Neural progenitor cell (in vitro differentiated cells): ENCODE results near the gene SLC16A6. TPM values are rescaled to one million over a fixed set of nuclear protein-coding genes. Genes with fewer than 3 reads are reported as not detected.

Experiments used
- DNase-seq: peaks from one replicate; pipeline ENCODE4 v3.0.0-alpha.2; 2016; ENCODE audit warnings: low spot score
- H2AFZ ChIP-seq: fragments of 200-600 bp; sonication (generic); replicated peaks from 2 replicates; pipeline ENCODE4 v1.6.1; 2016; ENCODE audit warnings: antibody characterized with exemption
- H3F3A ChIP-seq: fragments of 200-600 bp; sonication (generic); 2 replicates; pipeline ENCODE4 v1.6.1; 2016; ENCODE audit warnings: antibody characterized with exemption, low read depth
- H3K27ac ChIP-seq: fragments of 200-600 bp; sonication (generic); 2 replicates; pipeline ENCODE4 v1.5.1; 2016; ENCODE audit warnings: mild to moderate bottlenecking
- H3K27me3 ChIP-seq: fragments of 200-600 bp; sonication (generic); 2 replicates; pipeline ENCODE4 v1.6.1; 2016; ENCODE audit warnings: mild to moderate bottlenecking, moderate library complexity
- H3K36me3 ChIP-seq: fragments of 200-600 bp; sonication (generic); 2 replicates; pipeline ENCODE4 v1.5.1; 2016
- H3K4me1 ChIP-seq: fragments of 200-600 bp; sonication (generic); 2 replicates; pipeline ENCODE4 v1.6.1; 2016; ENCODE audit warnings: mixed run types
- H3K4me2 ChIP-seq: fragments of 200-600 bp; sonication (generic); 2 replicates; pipeline ENCODE4 v1.6.1; 2016
- H3K4me3 ChIP-seq: fragments of 200-600 bp; sonication (generic); 2 replicates; pipeline ENCODE4 v1.5.1; 2016
- H3K79me2 ChIP-seq: fragments of 200-600 bp; sonication (generic); 2 replicates; pipeline ENCODE4 v1.6.1; 2016; ENCODE audit warnings: low read depth
- H3K9ac ChIP-seq: fragments of 200-600 bp; sonication (generic); 2 replicates; pipeline ENCODE4 v1.6.1; 2016
- H3K9me3 ChIP-seq: fragments of 200-600 bp; sonication (generic); 2 replicates; pipeline ENCODE4 v1.5.1; 2016; ENCODE audit warnings: low read depth
- H4K20me1 ChIP-seq: fragments of 200-600 bp; sonication (generic); 2 replicates; pipeline ENCODE4 v1.6.1; 2016; ENCODE audit warnings: low read depth
- H3K27ac Mint-ChIP-seq: 3 replicates; pipeline ENCODE4 v1.8.0; 2021; ENCODE audit warnings: mixed read lengths
- H3K27me3 Mint-ChIP-seq: 2 replicates; pipeline ENCODE4 v1.8.0; 2022; ENCODE audit warnings: low read depth, mild to moderate bottlenecking, inconsistent platforms, moderate library complexity, mixed read lengths; ENCODE audit not compliant: insufficient read depth
- H3K36me3 Mint-ChIP-seq: 3 replicates; pipeline ENCODE4 v1.8.0; 2021; ENCODE audit warnings: mixed read lengths
- H3K4me1 Mint-ChIP-seq: 3 replicates; pipeline ENCODE4 v1.8.0; 2021; ENCODE audit warnings: mixed read lengths
- H3K4me3 Mint-ChIP-seq: 3 replicates; pipeline ENCODE4 v1.8.0; 2021; ENCODE audit warnings: mild to moderate bottlenecking, moderate library complexity, mixed read lengths
- H3K9me3 Mint-ChIP-seq: 3 replicates; pipeline ENCODE4 v1.8.0; 2020; ENCODE audit warnings: mixed read lengths
- EZH2 ChIP-seq: fragments of 200-600 bp; sonication (generic); IDR thresholded peaks from 2 replicates; pipeline ENCODE4 v1.6.1; 2017; ENCODE audit warnings: antibody characterized with exemption, mild to moderate bottlenecking, moderate library complexity
- EZH2phosphoT487 ChIP-seq: fragments of 200-600 bp; sonication (generic); IDR thresholded peaks from 2 replicates; pipeline ENCODE4 v1.6.1; 2017; ENCODE audit warnings: antibody characterized with exemption
- total RNA-seq: library from RNA; depleted of rRNA; stranded (reverse); fragments of >200 nt; gene quantifications from 2 replicates; pipeline ENCODE4 v1.2.3, GENCODE V29; 2015; ENCODE audit warnings: low replicate concordance
- TF ChIP-seq, protein P1 (sequence below): fragments of 200-600 bp; sonication (generic); IDR thresholded peaks from 2 replicates; pipeline ENCODE4 v1.5.1; 2017; ENCODE audit warnings: antibody characterized with exemption, mild to moderate bottlenecking

The SLC16A6 gene
- total RNA-seq, 1 donor from 2014 or later = 0.19 TPM

DNA sequence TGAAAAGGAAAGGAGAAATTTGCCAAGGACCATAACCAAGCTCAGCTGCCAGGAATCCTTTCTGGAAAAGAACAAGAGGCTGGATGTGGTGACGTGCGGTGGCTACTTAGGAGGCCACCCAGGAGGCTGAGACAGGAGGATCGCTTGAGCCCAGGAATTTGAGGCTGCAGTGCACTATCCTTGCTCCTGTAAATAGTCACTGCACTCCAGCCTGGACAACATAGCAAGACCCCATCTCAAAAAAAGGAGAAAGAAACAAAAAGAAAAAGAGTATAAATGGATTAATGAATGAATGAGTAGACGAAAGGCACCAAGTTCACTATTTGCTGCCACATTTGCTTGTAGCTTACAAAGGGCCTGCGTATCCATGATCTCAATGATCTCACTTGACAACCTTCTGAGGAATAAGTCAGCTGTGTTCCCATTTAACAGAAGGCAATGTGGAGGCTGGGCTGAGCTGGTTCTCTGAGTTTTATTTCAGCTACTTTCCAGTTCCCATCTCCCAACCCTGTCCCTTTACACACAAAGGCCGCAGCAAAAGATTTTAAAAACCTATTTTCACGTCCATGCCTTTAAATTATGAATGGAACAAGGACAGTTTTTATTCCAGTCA lies 30.1 kb upstream of the SLC16A6 start:
- Mint-ChIP-seq H3K4me3 (no peak overlapping the region), H3K27ac (no peak overlapping the region)

DNA sequence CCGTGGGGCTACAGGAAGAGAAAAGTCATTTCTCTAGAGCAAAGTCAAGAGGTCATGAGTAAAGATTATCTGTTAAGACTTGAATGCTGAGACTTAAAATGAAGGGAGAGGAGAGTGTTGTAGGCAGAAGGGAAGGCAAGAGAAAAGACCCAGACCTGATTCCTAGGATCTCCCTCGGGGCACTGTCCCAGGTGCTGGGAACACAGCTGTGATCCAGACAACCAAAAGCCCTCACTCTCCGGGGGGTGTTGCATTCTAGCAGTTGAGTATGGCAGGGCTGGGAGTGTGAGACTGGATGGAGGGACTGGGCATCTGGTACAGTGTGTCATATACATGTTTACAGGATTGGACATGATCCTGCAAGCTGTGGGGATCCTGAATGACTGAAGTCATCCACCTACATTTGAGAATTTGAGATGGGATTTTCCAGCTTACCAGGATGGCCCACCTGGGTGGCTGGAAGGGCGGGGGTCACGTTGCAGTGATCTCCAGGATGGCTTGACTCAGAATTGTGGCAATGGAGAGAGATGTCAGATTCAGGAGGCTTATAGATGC lies 29.5 kb upstream of the SLC16A6 start:
- Histone ChIP-seq H3K79me2 (no peaks in the 10 kb centered on the region), H3K4me3 (no peak overlapping the region), H3K4me2 (no peak overlapping the region), H3K27me3 (no peaks in the 10 kb centered on the region), H3K9me3 (no peaks in the 10 kb centered on the region), H3K4me1 (no peaks in the 10 kb centered on the region), H2AFZ (no peak overlapping the region), H3K36me3 (no peaks in the 10 kb centered on the region), H3K9ac (no peak overlapping the region), H3F3A (no peaks in the 10 kb centered on the region), H4K20me1 (no peaks in the 10 kb centered on the region), H3K27ac (no peak overlapping the region)
- Mint-ChIP-seq H3K36me3 (no peaks in the 10 kb centered on the region), H3K27ac (no peak overlapping the region), H3K4me3 (no peak overlapping the region), H3K27me3 (peaks cover 2% of the 10 kb centered on the region), H3K4me1 (peaks cover 44% of the 10 kb centered on the region), H3K9me3 (no peaks in the 10 kb centered on the region)
- no peak for TF ChIP-seq EZH2
- no peak for DNase-seq

More for the DNA sequence above, 30.1 kb upstream of the SLC16A6 start:
- H3K4me1 ChIP-seq = no peaks in the 10 kb centered on the region
- no peak overlapping the region for H3K9ac ChIP-seq
- no peaks in the 10 kb centered on the region for H4K20me1 ChIP-seq
- no peaks in the 10 kb centered on the region for H3K27me3 ChIP-seq
- H3K36me3 ChIP-seq = no peaks in the 10 kb centered on the region
- TF ChIP-seq, protein P1, sequence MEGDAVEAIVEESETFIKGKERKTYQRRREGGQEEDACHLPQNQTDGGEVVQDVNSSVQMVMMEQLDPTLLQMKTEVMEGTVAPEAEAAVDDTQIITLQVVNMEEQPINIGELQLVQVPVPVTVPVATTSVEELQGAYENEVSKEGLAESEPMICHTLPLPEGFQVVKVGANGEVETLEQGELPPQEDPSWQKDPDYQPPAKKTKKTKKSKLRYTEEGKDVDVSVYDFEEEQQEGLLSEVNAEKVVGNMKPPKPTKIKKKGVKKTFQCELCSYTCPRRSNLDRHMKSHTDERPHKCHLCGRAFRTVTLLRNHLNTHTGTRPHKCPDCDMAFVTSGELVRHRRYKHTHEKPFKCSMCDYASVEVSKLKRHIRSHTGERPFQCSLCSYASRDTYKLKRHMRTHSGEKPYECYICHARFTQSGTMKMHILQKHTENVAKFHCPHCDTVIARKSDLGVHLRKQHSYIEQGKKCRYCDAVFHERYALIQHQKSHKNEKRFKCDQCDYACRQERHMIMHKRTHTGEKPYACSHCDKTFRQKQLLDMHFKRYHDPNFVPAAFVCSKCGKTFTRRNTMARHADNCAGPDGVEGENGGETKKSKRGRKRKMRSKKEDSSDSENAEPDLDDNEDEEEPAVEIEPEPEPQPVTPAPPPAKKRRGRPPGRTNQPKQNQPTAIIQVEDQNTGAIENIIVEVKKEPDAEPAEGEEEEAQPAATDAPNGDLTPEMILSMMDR = no peak
- TF ChIP-seq EZH2 (no peak), EZH2phosphoT487 (no peak)
- H3K27ac ChIP-seq = no peak overlapping the region
- Mint-ChIP-seq H3K27me3 (peaks cover 2% of the 10 kb centered on the region), H3K4me1 (peaks cover 44% of the 10 kb centered on the region), H3K36me3 (no peaks in the 10 kb centered on the region), H3K9me3 (no peaks in the 10 kb centered on the region)
- H2AFZ ChIP-seq = no peak overlapping the region
- no peaks in the 10 kb centered on the region for H3F3A ChIP-seq
- no peaks in the 10 kb centered on the region for H3K79me2 ChIP-seq
- H3K4me2 ChIP-seq = no peak overlapping the region
- no peaks in the 10 kb centered on the region for H3K9me3 ChIP-seq
- H3K4me3 ChIP-seq = no peak overlapping the region
- DNase-seq = no peak

DNA sequence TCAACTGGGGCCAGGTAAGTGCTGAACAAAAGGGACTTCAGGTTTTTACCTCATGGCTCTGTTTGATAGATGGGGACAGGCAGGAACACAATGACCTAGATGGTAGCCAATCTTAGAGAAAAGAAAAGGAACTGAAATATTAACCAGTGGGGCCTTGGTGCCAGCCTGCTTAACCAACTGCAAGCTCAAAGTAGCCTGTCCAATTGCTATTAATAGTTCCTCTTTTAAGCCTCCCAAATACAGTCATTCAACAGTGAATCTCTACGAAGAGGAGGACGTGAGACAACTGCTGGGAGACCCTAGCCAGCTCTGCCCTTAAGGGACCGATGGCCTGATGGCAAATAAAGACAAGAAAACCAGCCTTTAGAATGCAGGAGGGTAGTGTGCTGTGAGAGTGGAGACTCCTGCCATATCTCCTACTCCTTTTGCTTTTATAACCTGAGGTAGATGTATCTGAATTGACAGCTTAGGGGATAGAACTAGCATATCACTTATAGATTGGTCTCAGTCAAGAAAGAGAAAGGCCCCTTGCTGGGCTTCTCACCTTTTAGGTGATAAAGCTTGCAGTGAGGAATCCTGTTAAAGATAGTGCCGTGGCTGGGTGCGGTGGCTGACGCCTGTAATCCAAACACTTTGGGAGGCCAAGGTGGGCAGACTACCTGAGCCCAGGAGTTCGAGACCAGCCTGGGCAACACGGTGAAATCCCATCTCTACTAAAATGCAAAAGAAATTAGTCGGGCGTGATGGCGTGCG lies 28.7 kb upstream of the SLC16A6 start:
- Histone ChIP-seq H3K27ac (no peak overlapping the region), H3F3A (no peaks in the 10 kb centered on the region), H3K9me3 (no peaks in the 10 kb centered on the region), H3K79me2 (no peaks in the 10 kb centered on the region), H3K9ac (no peak overlapping the region), H3K4me3 (no peak overlapping the region), H4K20me1 (no peaks in the 10 kb centered on the region), H2AFZ (no peak overlapping the region), H3K27me3 (no peaks in the 10 kb centered on the region), H3K36me3 (no peaks in the 10 kb centered on the region), H3K4me1 (peaks cover 5% of the 10 kb centered on the region), H3K4me2 (no peak overlapping the region)
- Mint-ChIP-seq H3K27me3 (peaks cover 2% of the 10 kb centered on the region), H3K4me1 (peaks cover 44% of the 10 kb centered on the region), H3K36me3 (no peaks in the 10 kb centered on the region), H3K4me3 (no peak overlapping the region), H3K27ac (no peak overlapping the region), H3K9me3 (no peaks in the 10 kb centered on the region)
- no peak for TF ChIP-seq EZH2
- TF ChIP-seq EZH2phosphoT487 = no peak
- TF ChIP-seq, protein P1 = no peak
- DNase-seq = no peak
